Mesendoderm (in vitro differentiated cells): ENCODE measurements around the gene ZNF654.

Source experiments
- DNase-seq: peaks from one replicate; pipeline ENCODE4 v3.0.0; 2013
- H2AK5ac ChIP-seq: 2 replicates; pipeline ENCODE4 v1.6.1; 2013; ENCODE audit warnings: low read length, inconsistent platforms
- H2BK120ac ChIP-seq: 2 replicates; pipeline ENCODE4 v1.6.1; 2013; ENCODE audit warnings: low read depth, mild to moderate bottlenecking, low read length, moderate library complexity, mixed read lengths
- H2BK15ac ChIP-seq: replicated peaks from 2 replicates; pipeline ENCODE4 v1.6.1; 2013; ENCODE audit warnings: low read depth, mild to moderate bottlenecking, moderate library complexity
- H2BK5ac ChIP-seq: 2 replicates; pipeline ENCODE4 v1.6.1; 2013; ENCODE audit warnings: low read length, inconsistent platforms
- H3K18ac ChIP-seq: 2 replicates; pipeline ENCODE4 v1.6.1; 2013; ENCODE audit warnings: mild to moderate bottlenecking, low read length, mixed read lengths
- H3K23ac ChIP-seq: one replicate; pipeline ENCODE4 v1.6.1; 2013; ENCODE audit warnings: low read length
- H3K27ac ChIP-seq: 2 replicates; pipeline ENCODE4 v1.5.1; 2013; ENCODE audit warnings: low read depth, mild to moderate bottlenecking, inconsistent platforms, low read length, moderate library complexity
- H3K27me3 ChIP-seq: 2 replicates; pipeline ENCODE4 v1.6.1; 2013; ENCODE audit warnings: low read length, control low read depth, mild to moderate bottlenecking, inconsistent platforms; ENCODE audit not compliant: insufficient read depth, poor library complexity
- H3K36me3 ChIP-seq: 2 replicates; pipeline ENCODE4 v1.6.1; 2013; ENCODE audit warnings: low read length, inconsistent platforms; ENCODE audit not compliant: control insufficient read depth, insufficient read depth
- H3K4ac ChIP-seq: one replicate; pipeline ENCODE4 v1.6.1; 2013; ENCODE audit warnings: low read depth, mild to moderate bottlenecking, low read length, moderate library complexity
- H3K4me1 ChIP-seq: 2 replicates; pipeline ENCODE4 v1.6.1; 2013; ENCODE audit warnings: low read depth, low read length, inconsistent platforms; ENCODE audit not compliant: control insufficient read depth
- H3K4me2 ChIP-seq: 2 replicates; pipeline ENCODE4 v1.6.1; 2013; ENCODE audit warnings: low read length
- H3K4me3 ChIP-seq: 2 replicates; pipeline ENCODE4 v1.5.1; 2013; ENCODE audit warnings: mild to moderate bottlenecking, low read length
- H3K56ac ChIP-seq: one replicate; pipeline ENCODE4 v1.6.1; 2013; ENCODE audit warnings: low read length
- H3K79me1 ChIP-seq: 2 replicates; pipeline ENCODE4 v1.6.1; 2013; ENCODE audit warnings: low read length, inconsistent platforms
- H3K79me2 ChIP-seq: 2 replicates; pipeline ENCODE4 v1.6.1; 2013; ENCODE audit warnings: mild to moderate bottlenecking, low read length; ENCODE audit not compliant: control insufficient read depth, insufficient read depth
- H3K9ac ChIP-seq: 2 replicates; pipeline ENCODE4 v1.6.1; 2013; ENCODE audit warnings: low read length, inconsistent platforms
- H4K5ac ChIP-seq: one replicate; pipeline ENCODE4 v1.6.1; 2013; ENCODE audit warnings: low read length
- H4K8ac ChIP-seq: one replicate; pipeline ENCODE4 v1.6.1; 2013; ENCODE audit warnings: low read depth, mild to moderate bottlenecking, control low read depth, low read length, moderate library complexity
- WGBS: extraction: QIAGEN DNeasy Blood & Tissue Kit; methylation state at CpG from one replicate; pipeline ENCODE4 v1.1.7; 2013; ENCODE audit warnings: low lambda C conversion rate, missing lambda C conversion rate; ENCODE audit not compliant: insufficient coverage; ENCODE audit errors: extremely low coverage; 5-methylcytosine and 5-hydroxymethylcytosine counted together

ZNF654 gene

DNA sequence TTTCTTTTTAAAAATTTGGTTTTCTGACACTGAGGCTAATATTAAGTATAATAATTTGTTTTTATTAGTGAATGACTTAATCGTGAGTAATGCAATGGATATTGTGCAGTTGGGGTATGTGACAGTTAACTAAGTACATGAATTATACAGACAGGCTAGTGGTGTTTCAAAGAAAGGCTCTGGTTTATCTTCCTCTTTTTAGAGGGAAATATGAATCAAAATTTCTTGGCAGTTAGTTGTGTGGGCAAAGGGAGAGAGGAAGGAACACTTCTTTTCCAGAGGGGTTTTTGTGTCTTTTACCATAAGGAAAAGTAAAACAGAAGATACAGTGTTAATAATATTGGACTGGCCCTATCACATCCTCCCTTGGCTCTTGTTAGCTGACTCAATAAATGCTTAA, 2.7 kb downstream of the ZNF654 start:
- 100% methylated on average over 1 of the region's 1 CpG for WGBS
- Histone ChIP-seq H3K27ac (no peak overlapping the region), H3K27me3 (no peaks in the 10 kb centered on the region), H3K36me3 (no peaks in the 10 kb centered on the region), H2BK15ac (no peak overlapping the region), H2BK120ac (no peak overlapping the region), H3K4me3 (no peak overlapping the region), H3K9ac (peak overlapping the region; percentile 23), H2AK5ac (no peak overlapping the region), H3K18ac (no peak overlapping the region), H3K4me1 (no peaks in the 10 kb centered on the region), H3K79me2 (peaks cover 35% of the 10 kb centered on the region), H2BK5ac (no peak overlapping the region), H4K5ac (no peak overlapping the region), H4K8ac (no peak overlapping the region), H3K4me2 (no peak overlapping the region), H3K56ac (no peak overlapping the region), H3K23ac (no peak overlapping the region), H3K4ac (no peak overlapping the region), H3K79me1 (peaks cover 6% of the 10 kb centered on the region)
- no peak for DNase-seq

DNA sequence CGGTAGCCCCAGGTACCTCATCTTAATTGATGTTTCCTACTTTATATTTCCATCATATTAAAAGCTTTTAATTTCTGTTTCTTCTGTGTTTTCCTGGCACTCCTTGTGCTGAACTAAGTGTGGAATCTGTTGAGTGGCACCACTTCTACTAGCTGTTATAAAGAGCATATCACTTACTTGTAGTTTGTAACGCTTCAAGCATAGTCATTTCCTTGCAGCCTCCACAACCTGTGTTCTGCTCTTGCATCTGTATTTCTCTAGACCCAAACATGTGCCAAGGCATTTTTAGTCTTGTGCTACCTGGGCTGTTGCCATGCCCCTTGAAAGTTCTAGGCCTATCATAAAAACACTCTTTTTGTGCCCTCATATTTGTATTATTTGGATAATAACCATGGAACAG, 16.0 kb downstream of the ZNF654 start:
- Histone ChIP-seq H2BK120ac (no peak overlapping the region), H3K4ac (no peak overlapping the region), H3K79me2 (peaks cover 8% of the 10 kb centered on the region), H2AK5ac (no peak overlapping the region), H3K9ac (no peak overlapping the region), H3K56ac (no peak overlapping the region), H2BK5ac (no peak overlapping the region), H3K36me3 (no peaks in the 10 kb centered on the region), H2BK15ac (no peak overlapping the region), H3K4me1 (no peaks in the 10 kb centered on the region), H4K8ac (no peak overlapping the region), H3K18ac (no peak overlapping the region), H3K27me3 (no peaks in the 10 kb centered on the region), H3K4me2 (no peak overlapping the region), H3K4me3 (no peak overlapping the region), H3K23ac (no peak overlapping the region), H3K79me1 (peaks cover 11% of the 10 kb centered on the region), H4K5ac (no peak overlapping the region), H3K27ac (no peak overlapping the region)
- no peak for DNase-seq
- WGBS: no CpG with 5 or more reads among the region's 2 CpGs

DNA sequence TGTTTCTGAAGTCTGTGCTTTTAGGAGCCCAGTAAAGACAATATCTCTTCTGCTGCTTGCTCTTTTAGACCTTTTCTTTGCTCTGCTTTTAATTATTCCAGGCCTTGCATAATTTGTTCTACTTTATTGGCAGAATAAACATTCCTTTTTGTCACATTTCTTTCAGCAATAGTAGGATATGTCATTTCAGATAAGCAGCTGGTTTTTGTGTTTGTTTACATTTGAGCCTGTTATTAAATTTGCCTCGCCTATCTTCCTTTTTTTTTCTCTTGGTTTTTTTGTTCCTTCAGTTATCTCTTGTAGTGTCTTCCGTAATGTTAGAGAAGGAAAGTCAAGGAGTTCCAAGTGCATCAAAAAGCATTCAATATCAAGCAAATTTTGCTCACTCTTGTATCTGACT, 16.4 kb downstream of the ZNF654 start:
- no CpG with 5 or more reads among the region's 2 CpGs for WGBS
- H3K23ac ChIP-seq: no peak overlapping the region
- H2BK120ac ChIP-seq: no peak overlapping the region
- no peak overlapping the region for H3K18ac ChIP-seq
- H3K27me3 ChIP-seq: no peaks in the 10 kb centered on the region
- no peak overlapping the region for H3K4ac ChIP-seq
- no peaks in the 10 kb centered on the region for H3K36me3 ChIP-seq
- H3K4me3 ChIP-seq: no peak overlapping the region
- peaks cover 11% of the 10 kb centered on the region for H3K79me1 ChIP-seq
- no peak overlapping the region for H3K4me2 ChIP-seq
- DNase-seq: no peak
- no peaks in the 10 kb centered on the region for H3K4me1 ChIP-seq
- no peak overlapping the region for H2AK5ac ChIP-seq
- H4K5ac ChIP-seq: no peak overlapping the region
- H3K56ac ChIP-seq: no peak overlapping the region
- H3K27ac ChIP-seq: no peak overlapping the region
- no peak overlapping the region for H2BK5ac ChIP-seq
- no peak overlapping the region for H4K8ac ChIP-seq
- no peak overlapping the region for H3K9ac ChIP-seq
- H3K79me2 ChIP-seq: peaks cover 8% of the 10 kb centered on the region
- H2BK15ac ChIP-seq: no peak overlapping the region

DNA sequence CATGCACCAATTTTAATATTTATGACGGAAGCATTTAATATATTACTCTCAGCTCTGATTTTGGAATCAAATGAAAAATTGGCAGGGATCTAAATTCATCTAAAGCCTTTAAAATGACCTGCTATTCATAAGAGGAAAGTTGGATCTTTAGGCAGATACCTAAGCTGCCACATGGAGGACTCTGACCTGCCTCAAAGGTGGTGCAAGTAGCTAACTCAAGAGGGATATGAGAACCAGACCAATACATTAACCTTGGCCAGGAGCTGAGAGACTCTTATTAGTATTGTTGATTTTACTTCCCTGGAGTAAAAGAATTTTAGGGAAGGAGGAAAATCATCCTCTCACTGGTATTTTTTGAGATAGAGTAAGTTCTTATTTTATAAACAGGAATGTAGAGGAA, 17.7 kb downstream of the ZNF654 start:
- WGBS: no CpG with 5 or more reads among the region's 1 CpG
- H4K5ac ChIP-seq: no peak overlapping the region
- DNase-seq: no peak

DNA sequence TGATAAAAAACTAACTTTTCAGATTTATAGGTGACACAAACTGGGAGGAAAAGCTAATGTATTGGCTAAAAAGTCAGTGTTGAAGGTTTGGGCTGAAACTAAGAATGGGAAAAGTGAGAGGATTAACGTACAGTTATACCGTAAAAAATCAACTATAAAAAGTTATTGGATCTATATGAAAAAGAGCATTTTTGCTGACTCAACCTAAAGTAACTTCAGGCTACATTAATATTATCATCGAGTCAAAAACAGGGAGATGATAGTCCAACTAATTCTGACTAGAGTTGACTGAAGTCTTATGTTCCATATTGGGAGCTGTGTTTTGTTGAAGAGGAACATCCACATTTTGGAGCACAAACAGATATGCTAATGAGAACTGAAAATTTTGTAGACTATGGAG, 19.9 kb downstream of the ZNF654 start:
- no peak overlapping the region for H3K27ac ChIP-seq
- H2AK5ac ChIP-seq: no peak overlapping the region
- no peak overlapping the region for H4K5ac ChIP-seq
- H3K4ac ChIP-seq: no peak overlapping the region
- no peaks in the 10 kb centered on the region for H3K36me3 ChIP-seq
- no peak overlapping the region for H3K56ac ChIP-seq
- peaks cover 8% of the 10 kb centered on the region for H3K79me2 ChIP-seq
- WGBS: no CpG with 5 or more reads among the region's 3 CpGs
- no peak overlapping the region for H3K23ac ChIP-seq
- DNase-seq: no peak
- no peaks in the 10 kb centered on the region for H3K27me3 ChIP-seq
- no peak overlapping the region for H3K18ac ChIP-seq
- H2BK15ac ChIP-seq: no peak overlapping the region
- peaks cover 11% of the 10 kb centered on the region for H3K79me1 ChIP-seq
- no peak overlapping the region for H2BK120ac ChIP-seq
- H3K4me1 ChIP-seq: peaks cover under 1% of the 10 kb centered on the region
- no peak overlapping the region for H3K4me3 ChIP-seq
- no peak overlapping the region for H3K4me2 ChIP-seq
- H4K8ac ChIP-seq: no peak overlapping the region
- H3K9ac ChIP-seq: no peak overlapping the region
- no peak overlapping the region for H2BK5ac ChIP-seq

More for the DNA sequence above, 17.7 kb downstream of the ZNF654 start:
- Histone ChIP-seq H3K23ac (no peak overlapping the region), H3K79me2 (peaks cover 12% of the 10 kb centered on the region), H3K79me1 (peaks cover 12% of the 10 kb centered on the region), H3K4me2 (no peak overlapping the region), H2AK5ac (no peak overlapping the region), H2BK5ac (no peak overlapping the region), H4K8ac (no peak overlapping the region), H3K9ac (no peak overlapping the region), H3K4me1 (no peaks in the 10 kb centered on the region), H3K18ac (no peak overlapping the region), H3K36me3 (no peaks in the 10 kb centered on the region), H3K27me3 (no peaks in the 10 kb centered on the region), H3K27ac (no peak overlapping the region), H2BK120ac (no peak overlapping the region), H3K4me3 (no peak overlapping the region), H2BK15ac (no peak overlapping the region), H3K56ac (no peak overlapping the region), H3K4ac (no peak overlapping the region)

DNA sequence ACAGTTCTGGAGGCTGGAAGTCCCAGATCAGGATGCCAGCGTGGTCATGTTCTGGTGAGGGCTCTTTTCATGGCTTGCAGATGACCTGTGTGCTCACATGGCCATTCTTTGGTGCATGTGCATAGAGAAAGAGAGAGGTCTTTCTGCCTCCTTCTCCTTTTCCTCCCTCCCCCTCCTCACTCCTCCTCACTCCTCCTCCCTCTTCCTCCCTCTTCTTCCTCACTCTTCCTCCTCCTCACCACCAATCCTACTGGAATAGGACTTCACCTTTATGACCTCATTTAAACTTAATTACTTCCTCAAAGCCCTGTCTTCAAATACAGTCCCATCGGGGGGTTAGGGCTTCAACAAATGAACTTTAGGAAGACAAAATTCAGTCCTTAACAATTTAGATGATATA, 23.8 kb downstream of the ZNF654 start:
- H2AK5ac ChIP-seq: no peak overlapping the region
- H3K36me3 ChIP-seq: no peaks in the 10 kb centered on the region
- WGBS: no CpG with 5 or more reads among the region's 2 CpGs
- no peak overlapping the region for H3K27ac ChIP-seq
- H4K8ac ChIP-seq: no peak overlapping the region
- H2BK5ac ChIP-seq: no peak overlapping the region
- no peak overlapping the region for H4K5ac ChIP-seq
- H3K4ac ChIP-seq: no peak overlapping the region
- H3K79me2 ChIP-seq: peaks cover 4% of the 10 kb centered on the region
- no peaks in the 10 kb centered on the region for H3K27me3 ChIP-seq
- no peak for DNase-seq
- no peak overlapping the region for H3K9ac ChIP-seq
- H3K4me1 ChIP-seq: peaks cover 3% of the 10 kb centered on the region
- no peak overlapping the region for H2BK15ac ChIP-seq
- no peak overlapping the region for H3K23ac ChIP-seq
- H3K56ac ChIP-seq: no peak overlapping the region
- no peak overlapping the region for H3K4me2 ChIP-seq
- no peak overlapping the region for H2BK120ac ChIP-seq
- no peak overlapping the region for H3K4me3 ChIP-seq
- no peak overlapping the region for H3K18ac ChIP-seq
- H3K79me1 ChIP-seq: peaks cover 9% of the 10 kb centered on the region
